GM12892 (cell line): ENCODE data around the gene LSM2.
"Not testable (repeated sequence)": the region's sequence is repeated elsewhere in the genome, so short reads cannot be mapped to it uniquely, and the experiment has no call there.

Experiments
- DNase-seq: peaks from one replicate; pipeline ENCODE4 v3.0.0; 2011; ENCODE audit not compliant: insufficient read length
- FAIRE-seq: peaks from 2 replicates; lab custom pipeline; 2011; peaks lifted over from hg19 to GRCh38; lab: Jason Lieb, UNC
- POLR2A ChIP-seq: IDR thresholded peaks from 2 replicates; pipeline ENCODE4 v1.6.1; 2011; ENCODE audit warnings: low read depth, low read length, control low read depth
- POLR2AphosphoS5 ChIP-seq: IDR thresholded peaks from 2 replicates; pipeline ENCODE4 v1.6.1; 2011; ENCODE audit warnings: low read depth, low read length, control low read depth
- TAF1 ChIP-seq: IDR thresholded peaks from 2 replicates; pipeline ENCODE4 v1.6.1; 2011; ENCODE audit warnings: low read depth, mild to moderate bottlenecking, control low read depth, low read length, borderline replicate concordance

Gene LSM2

DNA sequence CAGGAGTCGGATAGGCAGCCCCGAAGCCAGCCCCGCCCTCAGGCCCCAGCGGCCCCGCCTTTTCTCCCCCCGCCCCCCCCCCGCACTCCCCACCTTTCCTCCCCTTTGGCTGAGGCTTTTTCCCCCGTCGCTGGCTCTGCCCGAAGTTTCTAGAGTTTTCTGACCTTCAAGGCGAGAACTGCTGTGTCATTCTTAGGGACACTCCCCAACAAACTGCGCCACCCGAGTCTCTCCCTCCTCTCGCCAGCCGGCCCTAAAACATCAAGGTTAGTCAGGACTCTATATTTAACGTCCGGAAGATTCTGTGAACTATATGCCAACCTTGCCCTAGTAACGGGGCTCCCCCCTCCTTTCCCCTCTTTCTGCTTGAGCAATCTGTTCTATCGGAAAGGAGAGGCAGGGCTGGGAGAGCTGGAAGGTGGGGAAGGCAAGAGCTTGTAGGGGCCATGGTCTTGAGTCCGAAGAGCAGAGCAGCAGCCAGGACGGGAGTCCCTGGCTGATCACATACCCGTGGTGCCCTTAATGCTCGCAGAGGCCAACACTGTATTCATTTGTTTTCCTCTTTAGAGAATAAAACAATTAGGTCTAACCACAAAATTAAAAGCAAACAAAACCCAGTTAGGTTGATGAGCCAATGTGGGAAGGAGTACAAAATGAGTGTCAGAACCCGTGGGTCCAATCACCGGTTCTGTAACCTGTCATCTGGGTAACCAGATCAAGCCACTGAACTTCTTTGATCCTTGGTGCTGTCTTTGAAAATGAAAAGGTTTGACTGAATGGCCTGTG, 15.5 kb upstream of the LSM2 start:
- peak; percentile 72 for FAIRE-seq

DNA sequence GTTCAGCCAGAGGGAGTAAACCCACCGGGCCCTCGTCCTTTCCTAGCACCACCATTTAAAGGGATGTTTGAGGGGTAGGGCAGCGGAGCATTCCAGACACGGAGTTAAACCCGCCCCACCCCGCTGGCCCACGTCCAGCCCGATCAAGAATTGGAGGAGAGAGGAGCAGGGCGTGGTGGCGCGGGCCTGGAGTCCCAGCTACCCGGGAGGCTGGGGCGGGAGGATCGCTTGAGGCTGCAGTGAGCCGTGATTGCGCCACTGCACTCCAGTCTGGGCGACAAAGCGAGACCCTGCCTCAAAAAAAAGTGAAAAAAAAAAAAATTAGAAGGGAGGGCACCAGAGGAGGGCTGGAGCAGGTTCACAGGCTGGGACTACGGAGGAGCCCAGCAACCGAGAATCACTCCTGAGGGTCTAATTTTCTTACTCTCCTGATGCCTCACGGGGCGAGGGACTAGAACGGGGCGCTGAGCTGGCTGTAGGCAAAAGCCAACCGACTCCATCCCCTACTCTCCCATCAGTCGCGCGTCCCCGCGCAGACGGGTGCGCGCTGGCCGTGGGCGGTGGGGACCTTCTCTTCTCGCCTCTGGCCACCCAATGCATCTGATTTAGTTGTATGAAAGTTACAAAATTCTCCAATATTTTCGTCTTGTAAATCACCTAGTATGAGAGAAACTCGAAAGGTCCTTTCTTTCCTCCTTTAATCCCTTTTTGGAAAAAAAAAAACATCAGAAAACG, 14.7 kb upstream of the LSM2 start:
- FAIRE-seq, result peak; percentile 63
- TF ChIP-seq POLR2A (peak; percentile 81; the same call in 1 of the 2 replicates), POLR2AphosphoS5 (peak; percentile 53; the same call in 1 of the 2 replicates), TAF1 (peak; percentile 32; the same call in 1 of the 2 replicates)
- DNase-seq, result peak; percentile 67

More for the DNA sequence above, 15.5 kb upstream of the LSM2 start:
- TF ChIP-seq POLR2AphosphoS5 (0 out of 2 replicates have a peak, but pooled peaks have one; percentile 1), TAF1 (0 out of 2 replicates have a peak, but pooled peaks have one; percentile 33), POLR2A (no peak)
- peak; percentile 55 for DNase-seq

DNA sequence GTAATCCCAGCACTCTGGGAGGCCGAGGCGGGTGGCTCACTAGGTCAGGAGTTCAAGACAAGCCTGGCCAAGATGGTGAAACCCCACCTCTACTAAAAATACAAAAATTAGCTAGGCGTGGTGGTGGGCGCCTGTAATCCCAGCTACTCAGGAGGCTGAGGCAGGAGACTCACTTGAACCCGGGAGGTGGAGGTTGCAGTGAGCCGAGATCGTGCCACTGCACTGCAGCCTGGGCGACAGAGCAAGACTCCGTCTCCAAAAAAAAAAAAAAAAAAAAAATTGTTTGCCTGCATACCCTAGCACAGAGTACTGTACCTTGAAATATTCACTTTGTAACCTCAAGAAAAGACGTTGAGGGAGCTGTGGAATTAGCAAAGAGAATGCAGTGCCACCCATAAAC, 13.6 kb upstream of the LSM2 start:
- FAIRE-seq, DNase-seq: not testable (repeated sequence)

DNA sequence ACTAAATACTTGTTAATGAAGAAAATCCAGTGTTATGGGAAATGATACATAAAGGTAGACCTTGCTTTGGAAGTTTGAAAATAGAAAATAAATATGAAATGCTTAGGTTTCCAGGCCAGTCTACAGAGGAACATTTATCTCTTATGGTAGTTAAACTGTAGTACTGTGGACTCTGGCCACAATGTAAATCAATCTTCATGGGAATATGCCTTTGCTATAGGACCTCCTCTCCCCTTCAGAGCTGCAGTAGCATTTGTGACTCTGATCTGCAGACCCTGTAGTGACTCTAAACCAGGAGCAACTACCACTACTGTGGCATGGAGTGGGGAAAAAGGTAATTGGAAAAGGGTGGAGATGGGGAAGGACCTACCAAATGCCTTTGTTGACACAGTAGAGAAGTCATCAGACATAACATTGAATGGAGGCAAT, 13.1 kb upstream of the LSM2 start:
- no peak for TF ChIP-seq POLR2A
- no peak for TF ChIP-seq TAF1
- TF ChIP-seq POLR2AphosphoS5, result no peak
- FAIRE-seq, result no peak
- DNase-seq, result no peak

DNA sequence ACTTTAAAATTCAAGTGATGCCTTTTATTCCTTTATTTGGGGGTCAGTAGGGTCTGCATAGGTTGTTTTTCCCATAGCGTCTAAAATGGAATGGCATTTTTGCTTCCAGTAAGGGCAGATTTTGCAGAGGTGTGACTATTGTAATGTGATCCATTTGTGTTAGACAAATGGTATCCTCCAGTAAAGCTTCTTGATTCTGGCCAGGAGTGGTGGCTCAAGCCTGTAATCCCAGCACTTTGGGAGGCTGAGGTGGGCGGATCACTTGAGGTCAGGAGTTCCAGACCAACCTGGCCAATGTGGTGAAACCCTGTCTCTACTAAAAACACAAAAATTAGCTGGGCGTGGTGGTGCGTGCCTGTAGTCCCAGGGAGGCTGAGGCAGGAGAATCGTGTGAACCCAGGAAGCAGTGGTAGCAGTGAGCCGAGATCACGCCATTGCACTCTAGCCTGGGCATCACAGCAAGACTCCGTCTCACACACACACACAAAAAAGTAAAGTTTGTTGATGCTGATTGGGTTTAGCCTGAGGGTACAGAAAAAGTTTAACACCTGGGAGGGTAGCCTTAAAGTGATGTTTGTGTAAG, 11.3 kb upstream of the LSM2 start:
- FAIRE-seq, result not testable (repeated sequence)

DNA sequence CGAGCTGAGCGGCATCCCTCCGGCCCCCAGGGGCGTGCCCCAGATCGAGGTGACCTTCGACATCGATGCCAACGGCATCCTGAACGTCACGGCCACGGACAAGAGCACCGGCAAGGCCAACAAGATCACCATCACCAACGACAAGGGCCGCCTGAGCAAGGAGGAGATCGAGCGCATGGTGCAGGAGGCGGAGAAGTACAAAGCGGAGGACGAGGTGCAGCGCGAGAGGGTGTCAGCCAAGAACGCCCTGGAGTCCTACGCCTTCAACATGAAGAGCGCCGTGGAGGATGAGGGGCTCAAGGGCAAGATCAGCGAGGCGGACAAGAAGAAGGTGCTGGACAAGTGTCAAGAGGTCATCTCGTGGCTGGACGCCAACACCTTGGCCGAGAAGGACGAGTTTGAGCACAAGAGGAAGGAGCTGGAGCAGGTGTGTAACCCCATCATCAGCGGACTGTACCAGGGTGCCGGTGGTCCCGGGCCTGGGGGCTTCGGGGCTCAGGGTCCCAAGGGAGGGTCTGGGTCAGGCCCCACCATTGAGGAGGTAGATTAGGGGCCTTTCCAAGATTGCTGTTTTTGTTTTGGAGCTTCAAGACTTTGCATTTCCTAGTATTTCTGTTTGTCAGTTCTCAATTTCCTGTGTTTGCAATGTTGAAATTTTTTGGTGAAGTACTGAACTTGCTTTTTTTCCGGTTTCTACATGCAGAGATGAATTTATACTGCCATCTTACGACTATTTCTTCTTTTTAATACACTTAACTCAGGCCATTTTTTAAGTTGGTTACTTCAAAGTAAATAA, 10.6 kb upstream of the LSM2 start:
- DNase-seq, result not testable (repeated sequence)
- FAIRE-seq, result peak; percentile 72

More for the DNA sequence above, 11.3 kb upstream of the LSM2 start:
- DNase-seq, result not testable (repeated sequence)

DNA sequence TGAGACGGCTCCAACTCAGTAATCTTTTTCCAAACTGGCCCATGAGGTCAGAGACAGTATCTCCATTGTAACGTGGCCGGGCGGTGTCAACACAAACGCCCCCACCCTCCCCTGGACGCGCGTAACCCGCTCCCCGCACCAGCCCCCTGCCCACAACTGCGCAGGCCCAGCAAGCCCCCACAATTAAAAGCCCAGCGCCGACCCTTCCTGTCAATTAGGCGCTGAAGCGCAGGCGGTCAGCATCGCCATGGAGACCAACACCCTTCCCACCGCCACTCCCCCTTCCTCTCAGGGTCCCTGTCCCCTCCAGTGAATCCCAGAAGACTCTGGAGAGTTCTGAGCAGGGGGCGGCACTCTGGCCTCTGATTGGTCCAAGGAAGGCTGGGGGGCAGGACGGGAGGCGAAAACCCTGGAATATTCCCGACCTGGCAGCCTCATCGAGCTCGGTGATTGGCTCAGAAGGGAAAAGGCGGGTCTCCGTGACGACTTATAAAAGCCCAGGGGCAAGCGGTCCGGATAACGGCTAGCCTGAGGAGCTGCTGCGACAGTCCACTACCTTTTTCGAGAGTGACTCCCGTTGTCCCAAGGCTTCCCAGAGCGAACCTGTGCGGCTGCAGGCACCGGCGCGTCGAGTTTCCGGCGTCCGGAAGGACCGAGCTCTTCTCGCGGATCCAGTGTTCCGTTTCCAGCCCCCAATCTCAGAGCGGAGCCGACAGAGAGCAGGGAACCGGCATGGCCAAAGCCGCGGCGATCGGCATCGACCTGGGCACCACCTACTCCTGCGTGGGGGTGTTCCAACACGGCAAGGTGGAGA, 8.5 kb upstream of the LSM2 start, which contains the start of the genes HSPA1A and HSPA1L:
HSPA1A (plus strand) TSS at position 519 of the 814 bp plus-strand sequence; CDS start at position 733, 214 bp downstream.
HSPA1L (minus strand) TSS at position 259 of the 814 bp plus-strand sequence. CDS start 3,311 bp downstream, outside the sequence.
- DNase-seq (peak; percentile 57), FAIRE-seq (peak; percentile 5)
- TF ChIP-seq TAF1 (no peak), POLR2A (peak; percentile 78), POLR2AphosphoS5 (peak; percentile 46)

DNA sequence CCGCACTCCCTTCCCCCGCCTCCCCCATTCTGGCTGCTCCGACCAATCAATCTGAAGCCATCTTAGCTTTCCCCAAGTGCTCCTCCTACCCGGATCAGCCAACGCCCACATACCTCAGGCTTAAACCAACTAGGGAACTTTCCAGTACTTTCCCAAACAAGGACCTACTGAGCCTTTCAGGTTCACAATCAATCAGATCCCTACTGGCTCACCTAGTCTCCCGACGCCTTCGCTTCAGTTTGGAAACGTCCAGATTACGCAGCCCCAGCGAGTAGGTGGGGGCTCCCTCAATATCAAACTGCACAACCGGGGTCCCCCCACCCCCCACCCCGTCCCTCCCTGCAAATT, 7.9 kb upstream of the LSM2 start:
- DNase-seq (peak; percentile 81), FAIRE-seq (peak; percentile 69)
- TF ChIP-seq TAF1 (no peak), POLR2A (no peak), POLR2AphosphoS5 (no peak; the same call in 1 of the 2 replicates)

DNA sequence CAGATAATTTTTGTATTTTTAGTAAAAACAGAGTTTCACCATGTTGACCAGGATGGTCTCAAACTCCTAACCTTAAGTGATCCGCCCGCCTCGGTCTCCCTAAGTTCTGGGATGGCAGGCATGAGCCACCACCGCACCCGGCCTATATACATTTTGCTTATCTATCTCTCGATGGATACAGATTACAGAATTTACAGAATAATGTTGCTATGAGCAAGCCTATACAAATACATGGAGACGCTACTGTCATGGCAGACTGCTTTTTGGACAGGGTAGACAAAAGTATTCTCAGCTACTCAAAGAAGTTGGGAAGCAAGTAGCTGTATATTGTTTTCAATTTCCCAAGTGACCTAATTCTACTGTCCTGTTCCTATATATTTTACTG, 6.7 kb upstream of the LSM2 start:
- DNase-seq, result no peak
- no peak for FAIRE-seq

DNA sequence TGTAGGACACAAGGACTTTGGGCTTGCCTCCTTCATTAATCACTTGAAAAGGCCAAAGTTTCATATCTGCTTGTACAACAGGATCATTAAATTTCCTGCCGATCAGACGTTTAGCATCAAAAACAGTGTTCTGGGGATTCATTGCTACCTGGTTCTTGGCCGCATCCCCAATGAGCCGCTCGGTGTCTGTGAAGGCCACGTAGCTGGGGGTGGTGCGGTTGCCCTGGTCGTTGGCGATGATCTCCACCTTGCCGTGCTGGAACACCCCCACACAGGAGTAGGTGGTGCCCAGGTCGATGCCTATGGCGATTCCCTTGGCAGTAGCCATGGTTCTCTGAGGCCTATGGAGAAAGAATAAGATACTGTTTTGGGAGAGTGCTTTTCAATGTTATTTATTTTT, 4.9 kb upstream of the LSM2 start:
- TF ChIP-seq TAF1 (no peak), POLR2A (no peak), POLR2AphosphoS5 (no peak)
- no peak for FAIRE-seq
- DNase-seq, result no peak

More for the DNA sequence above, 6.7 kb upstream of the LSM2 start:
- TF ChIP-seq POLR2A (no peak), TAF1 (no peak), POLR2AphosphoS5 (no peak)

DNA sequence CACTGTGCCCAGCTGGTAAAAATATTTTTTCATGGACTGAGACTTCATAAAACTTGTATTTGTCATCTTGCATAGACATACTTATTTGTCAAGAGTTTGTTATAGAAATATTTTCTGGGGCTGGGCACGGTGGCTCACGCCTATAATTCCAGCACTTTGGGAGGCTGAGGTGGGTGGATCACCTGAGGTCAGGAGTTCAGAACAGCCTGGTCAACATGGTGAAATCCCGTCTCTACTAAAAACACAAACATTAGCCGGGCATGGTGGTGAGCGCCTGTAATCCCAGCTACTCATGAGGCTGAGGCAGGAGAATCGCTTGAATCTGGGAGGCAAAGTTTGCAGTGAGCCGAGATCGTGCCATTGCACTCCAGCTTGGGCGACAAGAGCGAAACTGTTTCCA, 1.8 kb upstream of the LSM2 start:
- not testable (repeated sequence) for DNase-seq

More for the DNA sequence above, 1.8 kb upstream of the LSM2 start:
- not testable (repeated sequence) for FAIRE-seq
